Measurements from ENCODE around the gene SWAP70. TPM values are rescaled to one million over a fixed set of nuclear protein-coding genes. Genes with fewer than 3 reads are reported as not detected.

SWAP70 gene
- total and polyA plus RNA-seq, 2 of the 13 experiments (the other 11 are each of a cell fraction or from before 2014, with no cell fraction given) = 4.6 to 8.7 TPM

DNA sequence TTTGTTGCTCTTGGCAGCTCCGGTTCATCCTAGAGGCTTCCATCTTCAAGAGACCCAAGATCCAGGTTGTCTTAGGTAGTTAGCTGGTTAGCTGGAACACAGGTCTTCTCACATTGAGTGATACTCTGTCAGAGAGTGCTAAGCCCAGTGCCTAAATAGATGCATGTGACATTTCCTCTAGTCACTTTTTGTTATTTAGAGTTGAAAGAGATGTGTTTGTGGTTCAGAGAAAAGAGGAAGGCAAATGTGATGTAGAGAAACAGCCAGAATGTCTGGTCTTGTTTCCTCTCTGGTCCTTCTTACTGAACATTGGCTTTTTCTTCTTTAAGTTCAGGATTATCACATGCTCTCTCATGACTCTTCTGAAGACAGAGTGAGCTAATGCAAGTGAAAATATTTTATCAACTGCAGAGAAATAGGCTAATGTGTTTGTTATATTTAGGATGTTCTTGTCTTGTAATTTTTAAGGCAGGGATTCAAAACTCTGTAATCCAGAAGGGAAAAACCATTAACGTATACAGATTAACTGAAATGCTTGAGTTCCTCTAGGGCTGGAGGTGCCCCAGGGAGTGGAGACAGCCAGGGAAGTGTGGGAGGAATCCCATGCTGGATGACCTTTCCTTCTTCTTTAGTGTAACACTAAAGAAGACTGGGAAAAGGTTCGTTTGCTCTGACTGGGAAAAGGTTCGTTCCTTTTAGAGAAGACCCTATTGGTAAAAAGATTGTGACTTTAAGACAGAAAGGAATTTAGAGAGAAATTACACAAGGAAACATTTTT lies 75.4 kb downstream of the SWAP70 start:
- no peaks in the 10 kb centered on the region for H4K20me1 ChIP-seq (ENCODE audit: insufficient read depth, low read length)
- peaks cover 11% of the 10 kb centered on the region for H3K4me1 ChIP-seq (ENCODE audit: insufficient read depth, low read length)
- TF ChIP-seq RCOR2 (CRISPR knock-in tag; IDR thresholded peaks at IDR 0.05) (no peak), CC2D1A (CRISPR knock-in tag; IDR thresholded peaks at IDR 0.05) (no peak), ZFP36L2 (CRISPR knock-in tag; IDR thresholded peaks at IDR 0.05) (no peak), ZNF567 (CRISPR knock-in tag; IDR thresholded peaks at IDR 0.05; ENCODE audit: borderline replicate concordance) (no peak), HHEX (CRISPR knock-in tag; IDR thresholded peaks at IDR 0.05) (no peak), TMF1 (CRISPR knock-in tag; IDR thresholded peaks at IDR 0.05; ENCODE audit: low read depth) (no peak), SOX13 (IDR thresholded peaks at IDR 0.05) (no peak), SOX13 (CRISPR knock-in tag; conservative IDR thresholded peaks at IDR 0.05 in 1 of 2, IDR thresholded peaks at IDR 0.05 in 1 of 2) (no peak)
- TF ChIP-seq, protein P1, sequence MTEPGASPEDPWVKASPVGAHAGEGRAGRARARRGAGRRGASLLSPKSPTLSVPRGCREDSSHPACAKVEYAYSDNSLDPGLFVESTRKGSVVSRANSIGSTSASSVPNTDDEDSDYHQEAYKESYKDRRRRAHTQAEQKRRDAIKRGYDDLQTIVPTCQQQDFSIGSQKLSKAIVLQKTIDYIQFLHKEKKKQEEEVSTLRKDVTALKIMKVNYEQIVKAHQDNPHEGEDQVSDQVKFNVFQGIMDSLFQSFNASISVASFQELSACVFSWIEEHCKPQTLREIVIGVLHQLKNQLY (CRISPR knock-in tag; IDR thresholded peaks at IDR 0.05) = no peak
- TF ChIP-seq, protein P2, sequence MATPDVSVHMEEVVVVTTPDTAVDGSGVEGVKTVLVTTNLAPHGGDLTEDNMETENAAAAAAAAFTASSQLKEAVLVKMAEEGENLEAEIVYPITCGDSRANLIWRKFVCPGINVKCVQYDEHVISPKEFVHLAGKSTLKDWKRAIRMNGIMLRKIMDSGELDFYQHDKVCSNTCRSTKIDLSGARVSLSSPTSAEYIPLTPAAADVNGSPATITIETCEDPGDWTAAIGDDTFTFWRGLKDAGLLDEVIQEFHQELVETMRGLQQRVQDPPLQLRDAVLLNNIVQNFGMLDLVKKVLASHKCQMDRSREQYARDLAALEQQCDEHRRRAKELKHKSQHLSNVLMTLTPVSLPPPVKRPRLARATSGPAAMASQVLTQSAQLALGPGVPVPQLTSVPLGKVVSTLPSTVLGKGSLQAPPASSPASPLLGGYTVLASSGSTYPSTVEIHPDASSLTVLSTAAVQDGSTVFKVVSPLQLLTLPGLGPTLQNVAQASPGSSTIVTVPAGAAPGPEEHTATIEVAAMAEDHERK (CRISPR knock-in tag; IDR thresholded peaks at IDR 0.05; ENCODE audit: low read depth) = no peak
- TF ChIP-seq, protein P3, sequence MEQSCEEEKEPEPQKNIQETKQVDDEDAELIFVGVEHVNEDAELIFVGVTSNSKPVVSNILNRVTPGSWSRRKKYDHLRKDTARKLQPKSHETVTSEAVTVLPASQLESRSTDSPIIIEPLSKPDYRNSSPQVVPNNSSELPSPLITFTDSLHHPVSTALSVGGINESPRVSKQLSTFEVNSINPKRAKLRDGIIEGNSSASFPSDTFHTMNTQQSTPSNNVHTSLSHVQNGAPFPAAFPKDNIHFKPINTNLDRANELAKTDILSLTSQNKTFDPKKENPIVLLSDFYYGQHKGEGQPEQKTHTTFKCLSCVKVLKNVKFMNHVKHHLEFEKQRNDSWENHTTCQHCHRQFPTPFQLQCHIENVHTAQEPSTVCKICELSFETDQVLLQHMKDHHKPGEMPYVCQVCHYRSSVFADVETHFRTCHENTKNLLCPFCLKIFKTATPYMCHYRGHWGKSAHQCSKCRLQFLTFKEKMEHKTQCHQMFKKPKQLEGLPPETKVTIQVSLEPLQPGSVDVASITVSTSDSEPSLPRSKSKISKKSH (CRISPR knock-in tag; IDR thresholded peaks at IDR 0.05; ENCODE audit: borderline replicate concordance) = no peak
- intact Hi-C loops (cut with micrococcal nuclease; ENCODE audit: unreplicated experiment) = no loop called here
- no peak overlapping the region for H3K9ac ChIP-seq (ENCODE audit: insufficient read depth, low read depth, low read length)
- no peak for DNase-seq (ENCODE audit: low spot score)
- H3K9me3 ChIP-seq (ENCODE audit: low read length) = peaks cover 8% of the 10 kb centered on the region
- no peak overlapping the region for H2AFZ ChIP-seq (ENCODE audit: low read length)
- in situ Hi-C loops (cut with HindIII; ENCODE audit: extremely low pct_ligation_motif_present, low pct_unique_long_range_greater_than_20kb) = no loop called here
- H3K4me3 ChIP-seq (replicated peaks in 1 of 3; ENCODE audit: insufficient read depth in 1 of 3, low read depth in 2 of 3, low read length in 3 of 3) = no peak overlapping the region
- ChIA-PET CTCF (ENCODE audit: low intra/inter-chr PET ratio, low total read pairs) (no interaction called here), POLR2A (interaction anchor here (1.3 kb wide), 1 partner anchor 19 kb away, joined by 3 read pairs; no protein-coding TSS in a partner anchor)
- BruUV-seq (replicated peaks) = no TSS peak
- no peak for ATAC-seq
- no peak for FAIRE-seq
- peaks cover 12 to 31% of the 10 kb centered on the region in 2 experiments; a peak in 4 of 5 replicates for H3K36me3 ChIP-seq (replicated peaks in 1 of 2; ENCODE audit: control insufficient read depth in 1 of 2, insufficient read depth in 2 of 2, low read length in 2 of 2)
- no peak overlapping the region for H3K4me2 ChIP-seq (ENCODE audit: low read depth, low read length)
- 95% methylated on average over 4 of the region's 4 CpGs for WGBS (ENCODE audit: low lambda C conversion rate)
- H3K27ac ChIP-seq (ENCODE audit: extremely low read length, insufficient read depth, low read length) = no peak overlapping the region
- no peaks in the 10 kb centered on the region for H3K27me3 ChIP-seq (ENCODE audit: control insufficient read depth in 1 of 2, insufficient read depth in 2 of 2, low read length in 2 of 2)
- H3K79me2 ChIP-seq (ENCODE audit: insufficient read depth, low read length) = no peaks in the 10 kb centered on the region
